Coronary artery (tissue), 2 donors: ENCODE data around the gene ZSCAN10.

Source experiments
- DNase-seq: peaks from one replicate; pipeline ENCODE4 v3.0.0-alpha.2; 2017; ENCODE audit warnings: low spot score
- H3K27ac ChIP-seq, 2 donors: fragments of 200-600 bp; sonication (generic); one replicate each; pipeline ENCODE4 v1.5.1; 2016 to 2019
- H3K4me3 ChIP-seq: fragments of 200-600 bp; sonication (generic); 2 replicates; pipeline ENCODE4 v1.5.1; 2016; ENCODE audit warnings: mild to moderate bottlenecking, moderate library complexity
- TF ChIP-seq, protein P1 (sequence below): fragments of 200-600 bp; sonication (generic); IDR thresholded peaks from one replicate; pipeline ENCODE4 v1.5.1; 2019; ENCODE audit warnings: antibody characterized with exemption

ZSCAN10 gene

DNA sequence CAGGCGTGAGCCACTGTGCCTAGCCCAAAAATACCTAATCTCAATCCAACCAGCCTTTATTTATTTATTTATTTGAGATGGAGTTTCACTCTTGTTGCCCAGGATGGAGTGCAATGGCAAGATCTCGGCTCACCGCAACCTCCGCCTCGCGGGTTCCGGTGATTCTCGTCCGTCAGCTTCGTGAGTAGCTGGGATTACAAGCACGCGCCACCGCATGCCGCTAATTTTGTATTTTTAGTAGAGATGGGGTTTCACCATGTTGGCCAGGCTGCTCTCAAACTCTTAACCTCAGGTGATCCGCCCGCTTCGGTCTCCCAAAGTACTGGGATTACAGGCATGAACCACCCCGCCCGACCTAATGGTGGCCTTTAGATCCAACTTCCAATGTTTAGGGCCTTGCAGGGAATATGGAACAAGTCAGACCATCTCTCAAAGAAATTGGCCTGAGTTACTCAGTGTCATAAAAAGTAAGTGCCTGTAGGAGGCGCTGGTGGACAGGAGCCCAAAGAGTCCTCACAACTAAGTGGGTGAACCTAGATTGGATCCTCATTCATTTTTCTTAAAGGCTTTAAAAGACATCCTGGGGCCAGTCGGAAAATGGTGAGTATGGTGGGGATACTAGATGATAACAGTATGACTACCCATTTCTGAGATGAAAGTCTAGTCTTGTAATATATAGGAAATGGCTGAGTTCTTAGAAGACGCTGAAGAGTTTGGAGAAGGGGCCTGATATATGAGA lies 4.6 kb downstream of the ZSCAN10 start:
- TF ChIP-seq, protein P1, sequence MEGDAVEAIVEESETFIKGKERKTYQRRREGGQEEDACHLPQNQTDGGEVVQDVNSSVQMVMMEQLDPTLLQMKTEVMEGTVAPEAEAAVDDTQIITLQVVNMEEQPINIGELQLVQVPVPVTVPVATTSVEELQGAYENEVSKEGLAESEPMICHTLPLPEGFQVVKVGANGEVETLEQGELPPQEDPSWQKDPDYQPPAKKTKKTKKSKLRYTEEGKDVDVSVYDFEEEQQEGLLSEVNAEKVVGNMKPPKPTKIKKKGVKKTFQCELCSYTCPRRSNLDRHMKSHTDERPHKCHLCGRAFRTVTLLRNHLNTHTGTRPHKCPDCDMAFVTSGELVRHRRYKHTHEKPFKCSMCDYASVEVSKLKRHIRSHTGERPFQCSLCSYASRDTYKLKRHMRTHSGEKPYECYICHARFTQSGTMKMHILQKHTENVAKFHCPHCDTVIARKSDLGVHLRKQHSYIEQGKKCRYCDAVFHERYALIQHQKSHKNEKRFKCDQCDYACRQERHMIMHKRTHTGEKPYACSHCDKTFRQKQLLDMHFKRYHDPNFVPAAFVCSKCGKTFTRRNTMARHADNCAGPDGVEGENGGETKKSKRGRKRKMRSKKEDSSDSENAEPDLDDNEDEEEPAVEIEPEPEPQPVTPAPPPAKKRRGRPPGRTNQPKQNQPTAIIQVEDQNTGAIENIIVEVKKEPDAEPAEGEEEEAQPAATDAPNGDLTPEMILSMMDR: no peak
- no peak overlapping the region for H3K27ac ChIP-seq
- DNase-seq: no peak
- no peak overlapping the region for H3K4me3 ChIP-seq

DNA sequence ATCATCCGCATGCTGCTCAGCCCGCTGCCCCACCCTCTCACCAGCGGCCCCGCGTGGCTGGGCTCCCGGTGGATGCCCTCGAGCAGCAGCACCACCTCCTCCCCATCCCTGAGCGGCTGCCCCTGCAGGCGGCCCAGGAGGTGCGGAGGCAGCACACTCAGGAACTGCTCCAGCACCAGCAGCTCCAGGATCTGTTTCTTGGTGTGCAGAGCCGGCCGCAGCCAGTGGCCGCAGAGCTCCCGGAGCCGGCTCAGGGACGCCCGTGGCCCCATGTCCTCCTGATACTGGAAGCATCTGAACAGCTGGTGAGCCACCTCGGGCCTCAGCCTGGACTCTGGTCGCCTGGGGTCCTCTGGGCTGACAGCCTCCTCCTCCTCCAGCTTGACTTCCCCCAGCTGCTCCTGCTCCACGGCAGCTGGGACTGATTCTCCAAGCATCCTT lies 6.6 kb downstream of the ZSCAN10 start:
- Histone ChIP-seq H3K4me3 (no peak overlapping the region), H3K27ac (no peak overlapping the region)
- DNase-seq: no peak
- TF ChIP-seq, protein P1: no peak

DNA sequence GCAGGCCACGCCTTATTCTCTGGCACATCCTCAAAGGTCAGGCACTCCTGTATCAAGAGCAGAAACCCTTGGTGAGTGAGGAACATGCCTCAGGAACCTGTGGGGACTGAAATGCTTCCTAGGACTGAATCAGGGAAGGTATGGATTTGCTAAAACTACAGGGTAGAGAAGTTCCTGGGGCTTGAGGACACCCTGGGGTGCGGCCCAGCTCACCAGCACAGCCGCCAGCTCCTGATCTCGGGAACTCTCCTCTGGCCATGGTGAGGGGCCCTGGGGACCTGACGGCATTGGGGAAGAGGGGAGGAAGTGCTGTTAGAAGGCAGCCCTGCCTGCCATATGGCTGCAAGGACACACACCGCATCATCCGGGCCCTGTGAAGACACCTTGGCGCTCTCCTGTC lies 7.5 kb downstream of the ZSCAN10 start:
- TF ChIP-seq, protein P1: no peak
- H3K4me3 ChIP-seq: no peak overlapping the region
- no peak overlapping the region for H3K27ac ChIP-seq
- DNase-seq: no peak

DNA sequence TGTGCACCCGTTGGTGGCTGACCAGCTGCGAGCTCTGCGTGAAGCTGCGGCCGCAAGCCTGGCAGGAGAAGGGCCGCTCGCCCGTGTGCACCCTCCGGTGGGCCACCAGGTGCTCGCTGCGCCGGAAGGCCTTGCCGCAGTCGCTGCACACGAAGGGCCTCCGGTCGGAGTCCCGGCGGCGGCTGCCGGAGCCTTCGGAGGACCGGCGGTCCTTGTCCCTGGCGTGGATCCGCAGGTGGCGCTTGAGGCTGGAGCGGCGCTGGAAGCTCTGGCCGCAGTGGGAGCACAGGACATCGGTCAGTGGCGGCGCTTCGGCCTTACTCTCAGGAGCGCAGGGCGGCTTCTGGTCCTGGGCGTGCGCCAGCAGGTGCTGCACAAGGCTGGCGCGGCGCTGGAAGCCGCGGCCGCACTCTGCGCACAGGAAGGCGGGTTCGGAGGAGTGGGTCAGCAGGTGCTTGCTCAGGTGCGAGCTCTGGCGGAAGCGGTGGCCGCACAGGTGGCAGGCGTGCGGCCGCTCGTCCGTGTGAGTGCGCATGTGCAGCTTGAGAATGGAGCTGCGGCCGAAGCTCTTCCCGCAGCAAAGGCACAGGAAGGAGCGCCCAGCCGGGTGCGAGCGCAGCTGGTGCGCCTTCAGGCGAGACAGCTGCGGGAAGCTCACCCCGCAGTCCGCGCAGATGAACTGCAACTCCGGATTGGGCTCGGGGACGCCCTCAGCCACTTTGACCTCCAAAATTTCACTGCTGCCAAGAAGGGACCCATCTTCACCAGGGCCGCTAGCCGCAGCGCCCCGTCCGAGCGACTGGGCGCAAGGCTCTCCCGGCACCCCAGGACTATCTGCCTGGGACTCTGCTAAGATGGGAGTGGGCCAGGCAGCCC lies 9.1 kb downstream of the ZSCAN10 start:
- no peak for DNase-seq
- Histone ChIP-seq H3K4me3 (no peak overlapping the region), H3K27ac (no peak overlapping the region)
- TF ChIP-seq, protein P1: no peak

DNA sequence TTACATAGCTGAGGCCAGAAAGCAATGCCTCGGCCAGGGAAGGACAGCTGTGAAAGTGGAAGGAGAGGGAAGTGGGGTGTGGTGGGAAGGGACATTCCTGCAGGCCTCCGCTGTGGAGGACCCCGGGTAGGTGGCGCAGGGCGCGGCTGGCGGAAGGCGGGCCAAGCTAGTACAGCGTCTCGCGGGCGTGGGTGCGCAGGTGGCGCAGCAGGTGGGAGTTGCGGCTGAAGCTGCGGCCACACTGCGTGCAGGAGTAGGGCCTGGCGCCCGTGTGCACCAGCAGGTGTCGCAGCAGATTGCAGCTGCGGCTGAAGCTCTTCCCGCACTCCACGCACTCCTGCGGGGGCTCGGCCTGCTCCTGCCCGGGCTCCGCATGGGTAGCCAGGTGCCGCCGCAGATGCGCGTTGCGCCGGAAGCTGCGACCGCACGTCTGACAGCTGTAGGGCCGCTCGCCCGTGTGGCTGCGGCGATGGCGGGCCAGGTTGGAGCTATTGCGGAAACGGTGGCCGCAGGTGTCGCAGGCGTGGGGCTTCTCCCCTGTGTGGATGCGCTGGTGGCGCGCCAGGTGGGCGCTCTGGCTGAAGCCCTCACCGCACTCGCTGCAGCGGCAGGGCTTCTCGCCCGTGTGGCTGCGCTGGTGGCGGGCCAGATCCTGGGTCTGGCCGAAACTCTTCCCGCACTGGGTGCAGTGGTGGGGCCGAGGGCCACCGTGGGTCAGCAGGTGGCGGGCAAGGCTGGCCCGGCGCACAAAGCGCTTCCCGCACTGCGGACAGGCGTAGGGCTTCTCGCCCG lies 10.0 kb downstream of the ZSCAN10 start:
- no peak overlapping the region for H3K27ac ChIP-seq
- no peak overlapping the region for H3K4me3 ChIP-seq
- TF ChIP-seq, protein P1: no peak
- DNase-seq: no peak

DNA sequence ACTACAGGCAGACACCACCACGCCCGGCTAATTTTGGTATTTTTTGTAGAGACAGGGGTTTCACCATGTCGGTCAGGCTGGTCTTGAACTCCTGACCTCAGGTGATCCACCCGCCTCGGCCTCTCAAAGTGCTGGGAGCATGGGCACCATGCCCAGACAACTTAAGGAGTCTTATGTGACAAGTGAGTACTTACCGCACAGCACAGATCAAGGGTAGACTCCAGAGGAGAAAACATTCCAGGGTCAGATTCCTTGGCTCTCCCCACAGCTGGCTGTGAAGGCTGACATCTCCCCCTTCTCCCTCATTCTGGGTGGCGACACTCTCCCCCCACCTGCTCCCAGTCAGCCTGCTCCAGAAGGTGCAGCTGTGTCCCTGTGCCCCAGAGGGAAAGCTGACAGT lies 10.6 kb downstream of the ZSCAN10 start:
- no peak for DNase-seq
- Histone ChIP-seq H3K27ac (no peak overlapping the region), H3K4me3 (no peak overlapping the region)
- TF ChIP-seq, protein P1: no peak
